ENCODE data around the gene PTPRN2. TPM values are rescaled to one million over a fixed set of nuclear protein-coding genes. Genes with fewer than 3 reads are reported as not detected.

The PTPRN2 gene
- total and polyA plus RNA-seq, 2 of the 13 experiments (the other 11 are each of a cell fraction or from before 2014, with no cell fraction given), result 2.5 to 24.2 TPM

GRCh38 chr7:157785486-157786186 is 802.0 kb downstream of the PTPRN2 start:
- 73% methylated on average over 16 of the region's 32 CpGs for WGBS (ENCODE audit: low lambda C conversion rate)
- Histone ChIP-seq H3K79me2 (ENCODE audit: insufficient read depth, low read length) (no peaks in the 10 kb centered on the region), H3K4me2 (ENCODE audit: low read depth, low read length) (no peak overlapping the region), H3K27ac (ENCODE audit: extremely low read length, insufficient read depth, low read length) (no peak overlapping the region), H3K9me3 (ENCODE audit: low read length) (no peaks in the 10 kb centered on the region), H3K36me3 (replicated peaks in 1 of 2; ENCODE audit: control insufficient read depth in 1 of 2, insufficient read depth in 2 of 2, low read length in 2 of 2) (no peaks in the 10 kb centered on the region; a peak in 1 of 5 replicates), H3K9ac (ENCODE audit: insufficient read depth, low read depth, low read length) (no peak overlapping the region), H3K4me1 (ENCODE audit: insufficient read depth, low read length) (no peaks in the 10 kb centered on the region), H4K20me1 (ENCODE audit: insufficient read depth, low read length) (peaks cover 6% of the 10 kb centered on the region), H3K4me3 (replicated peaks in 1 of 3; ENCODE audit: insufficient read depth in 1 of 3, low read depth in 2 of 3, low read length in 3 of 3) (no peak overlapping the region), H2AFZ (ENCODE audit: low read length) (no peak overlapping the region), H3K27me3 (ENCODE audit: control insufficient read depth in 1 of 2, insufficient read depth in 2 of 2, low read length in 2 of 2) (peaks cover 0 to 8% of the 10 kb centered on the region in 2 experiments; a peak in 2 of 5 replicates)
- in situ Hi-C loops (cut with HindIII; ENCODE audit: extremely low pct_ligation_motif_present, low pct_unique_long_range_greater_than_20kb) (no loop called here), intact Hi-C loops (cut with micrococcal nuclease; ENCODE audit: unreplicated experiment) (no loop called here)
- ATAC-seq (no peak), FAIRE-seq (no peak), DNase-seq (ENCODE audit: low spot score) (no peak)
- no TSS peak for BruUV-seq (replicated peaks)
- CTCF ChIA-PET (ENCODE audit: low intra/inter-chr PET ratio, low total read pairs), result no interaction called here
- TF ChIP-seq ZNF275 (CRISPR knock-in tag; IDR thresholded peaks at IDR 0.05; ENCODE audit: borderline replicate concordance), result no peak
- no peak for TF ChIP-seq TFE3 (CRISPR knock-in tag; IDR thresholded peaks at IDR 0.05)
- TF ChIP-seq ASH2L (IDR thresholded peaks at IDR 0.05; ENCODE audit: insufficient read length, low read depth, low read length), result no peak
- no peak for TF ChIP-seq ZSCAN31 (CRISPR knock-in tag; IDR thresholded peaks at IDR 0.05; ENCODE audit: low read depth)
- TF ChIP-seq ZMYM3 (CRISPR knock-in tag; IDR thresholded peaks at IDR 0.05), result no peak
- TF ChIP-seq ZNF616 (CRISPR knock-in tag; IDR thresholded peaks at IDR 0.05; ENCODE audit: low read depth), result no peak
- no peak for TF ChIP-seq E2F1 (CRISPR knock-in tag; IDR thresholded peaks at IDR 0.05)
- no peak for TF ChIP-seq SRSF4 (IDR thresholded peaks at IDR 0.05; ENCODE audit: low read depth, low read length, poor library complexity, severe bottlenecking)
- no peak for TF ChIP-seq ZNF646 (CRISPR knock-in tag; IDR thresholded peaks at IDR 0.05)
- POLR2A ChIA-PET, result no interaction called here
